HCT116 (cell line): ENCODE measurements around the gene CEACAM19. TPM values are rescaled to one million over a fixed set of nuclear protein-coding genes. Genes with fewer than 3 reads are reported as not detected.

Source experiments
- ATAC-seq: fragments of 200-7000 bp; cut with Tn5 transposase; 2 replicates; pipeline ENCODE4 v1.9.1; 2020; ENCODE audit warnings: mild to moderate bottlenecking, moderate library complexity
- BruUV-seq: library from RNA; stranded (reverse); fragments of 400-500 nt; replicated peaks from 2 replicates; lab custom pipeline; 2021; lab: Mats Ljungman, UMichigan
- CTCF ChIA-PET: fragments of 300-600 bp; sonication (Branson Sonifier 250); formaldehyde crosslinking; loops from one replicate; lab custom pipeline; 2021; ENCODE audit warnings: antibody characterized with exemption; lab: Charles Lee
- POLR2A ChIA-PET: fragments of 300-600, 350-600 bp; sonication (Branson Sonifier 250); formaldehyde crosslinking; loops from one replicate; lab custom pipeline; 2021; ENCODE audit warnings: antibody characterized with exemption; lab: Charles Lee
- RAD21 ChIA-PET, 2 experiments: fragments of 300-600 bp; sonication (Branson Sonifier 250); formaldehyde crosslinking; loops; one replicate each; lab custom pipeline; 2023; ENCODE audit warnings: low total read pairs in 2 of 2; ENCODE audit not compliant: uncharacterized antibody in 2 of 2, unreplicated experiment in 2 of 2, low non-redundant PET in 1 of 2; lab: Charles Lee
- DNase-seq: peaks from one replicate; pipeline ENCODE4 v3.0.0-alpha.2; 2010; ENCODE audit warnings: low read depth, low spot score
- H2AFZ ChIP-seq: fragments of 200-600 bp; shearing (Covaris generic), sonication (generic); 2 replicates; pipeline ENCODE4 v1.6.1; 2017; ENCODE audit warnings: low read depth, mixed run types, mixed read lengths, antibody characterized with exemption, low read length; ENCODE audit not compliant: poor library complexity, severe bottlenecking
- H3K27ac ChIP-seq: 2 replicates; pipeline ENCODE4 v1.5.1; 2012; ENCODE audit warnings: low read depth, low read length
- H3K27me3 ChIP-seq: fragments of 200-600 bp; sonication (generic); 2 replicates; pipeline ENCODE4 v1.6.1; 2016; ENCODE audit warnings: mixed run types, low read length, mixed read lengths; ENCODE audit not compliant: insufficient read depth
- H3K36me3 ChIP-seq, 2 experiments: fragments of 200-500 bp in 1 of 2; fragments of 200-600 bp in 1 of 2; sonication (Bioruptor generic) in 1 of 2; sonication (generic) in 1 of 2; 2 replicates each; pipeline versions ENCODE4 v1.5.1 to v1.6.1; 2014 to 2016; ENCODE audit warnings: low read length in 2 of 2, inconsistent platforms in 1 of 2, mixed read lengths in 1 of 2, mixed run types in 1 of 2; ENCODE audit not compliant: insufficient read depth in 2 of 2, control insufficient read depth in 1 of 2
- H3K4me1 ChIP-seq, 2 experiments: fragments of 200-600 bp in 1 of 2; sonication (generic) in 1 of 2; 2 replicates each; pipeline versions ENCODE4 v1.5.1 to v1.6.1; 2012 to 2017; ENCODE audit warnings: low read length in 2 of 2, inconsistent platforms in 1 of 2, mild to moderate bottlenecking in 1 of 2, mixed read lengths in 1 of 2, mixed run types in 1 of 2, moderate library complexity in 1 of 2; ENCODE audit not compliant: insufficient read depth in 2 of 2, control insufficient read depth in 1 of 2
- H3K4me2 ChIP-seq: fragments of 200-600 bp; sonication (generic); 2 replicates; pipeline ENCODE4 v1.6.1; 2017; ENCODE audit warnings: mixed run types, low read length, mixed read lengths
- H3K4me3 ChIP-seq, 2 experiments: fragments of 200-600 bp in 1 of 2; sonication (generic) in 1 of 2; replicated peaks in 1 of 2; 2 replicates each; pipeline ENCODE4 v1.5.1; 2011 to 2016; ENCODE audit warnings: low read length in 2 of 2, control low read depth in 1 of 2, low read depth in 1 of 2, mild to moderate bottlenecking in 1 of 2, mixed read lengths in 1 of 2, mixed run types in 1 of 2
- H3K79me2 ChIP-seq: fragments of 200-600 bp; sonication (generic); 2 replicates; pipeline ENCODE4 v1.6.1; 2017; ENCODE audit warnings: mild to moderate bottlenecking, mixed run types, low read length, moderate library complexity, mixed read lengths; ENCODE audit not compliant: insufficient read depth
- H3K9ac ChIP-seq: fragments of 200-600 bp; sonication (generic); 2 replicates; pipeline ENCODE4 v1.6.1; 2016; ENCODE audit warnings: low read length, mixed read lengths
- H3K9me2 ChIP-seq: fragments of 200-600 bp; sonication (generic), shearing (Covaris generic); 2 replicates; pipeline ENCODE4 v1.6.1; 2017; ENCODE audit warnings: mixed run types, mild to moderate bottlenecking, moderate library complexity; ENCODE audit not compliant: insufficient read depth
- H3K9me3 ChIP-seq, 2 experiments: fragments of 200-500 bp in 1 of 2; fragments of 200-600 bp in 1 of 2; sonication (Bioruptor generic) in 1 of 2; sonication (generic) in 1 of 2; 2 replicates each; pipeline ENCODE4 v1.6.1; 2014 to 2017; ENCODE audit warnings: low read length in 2 of 2, mixed read lengths in 2 of 2, inconsistent platforms in 1 of 2, low read depth in 1 of 2, mild to moderate bottlenecking in 1 of 2, mixed run types in 1 of 2, moderate library complexity in 1 of 2; ENCODE audit not compliant: control insufficient read depth in 1 of 2, insufficient read depth in 1 of 2
- H4K20me1 ChIP-seq: fragments of 200-600 bp; sonication (generic), shearing (Covaris generic); 2 replicates; pipeline ENCODE4 v1.6.1; 2017; ENCODE audit warnings: mixed run types, mild to moderate bottlenecking, moderate library complexity; ENCODE audit not compliant: insufficient read depth
- CBX3 ChIP-seq: IDR thresholded peaks from 2 replicates; pipeline ENCODE4 v1.6.1; 2012; ENCODE audit warnings: low read depth
- CTCF ChIP-seq, 3 experiments: fragments of 200-600 bp in 1 of 3; sonication (generic) in 1 of 3; IDR thresholded peaks in 2 of 3; conservative IDR thresholded peaks in 1 of 3; 2 replicates each; pipeline ENCODE4 v1.5.1; 2012 to 2017; ENCODE audit warnings: low read depth in 2 of 3, low read length in 2 of 3, antibody characterized with exemption in 1 of 3, borderline replicate concordance in 1 of 3, control low read depth in 1 of 3, mild to moderate bottlenecking in 1 of 3, mixed read lengths in 1 of 3, mixed run types in 1 of 3, moderate library complexity in 1 of 3; ENCODE audit not compliant: insufficient read depth in 1 of 3
- ELF1 ChIP-seq: IDR thresholded peaks from 2 replicates; pipeline ENCODE4 v1.6.1; 2012; ENCODE audit warnings: low read depth, borderline replicate concordance
- EZH2phosphoT487 ChIP-seq: fragments of 200-600 bp; IDR thresholded peaks from 2 replicates; pipeline ENCODE4 v1.6.1; 2018; ENCODE audit warnings: antibody characterized with exemption, borderline replicate concordance
- FOSL1 ChIP-seq: IDR thresholded peaks from 2 replicates; pipeline ENCODE4 v1.6.1; 2012; ENCODE audit warnings: low read depth
- JUND ChIP-seq: IDR thresholded peaks from 2 replicates; pipeline ENCODE4 v1.6.1; 2012
- POLR2AphosphoS5 ChIP-seq: IDR thresholded peaks from 2 replicates; pipeline ENCODE4 v1.6.1; 2011; ENCODE audit warnings: mild to moderate bottlenecking, low read depth, low read length, moderate library complexity
- RAD21 ChIP-seq: IDR thresholded peaks from 2 replicates; pipeline ENCODE4 v1.6.1; 2012; ENCODE audit warnings: low read depth, mild to moderate bottlenecking
- REST ChIP-seq: IDR thresholded peaks from 2 replicates; pipeline ENCODE4 v1.6.1; 2012; ENCODE audit warnings: low read depth
- SIN3A ChIP-seq: IDR thresholded peaks from 2 replicates; pipeline ENCODE4 v1.6.1; 2012; ENCODE audit warnings: low read depth
- SP1 ChIP-seq: IDR thresholded peaks from 2 replicates; pipeline ENCODE4 v1.6.1; 2012; ENCODE audit warnings: low read depth
- SRF ChIP-seq: IDR thresholded peaks from 2 replicates; pipeline ENCODE4 v1.6.1; 2012; ENCODE audit warnings: low read depth
- TCF7L2 ChIP-seq: IDR thresholded peaks from 2 replicates; pipeline ENCODE4 v1.7.0; 2011; ENCODE audit warnings: borderline replicate concordance, inconsistent platforms; ENCODE audit not compliant: insufficient read depth, insufficient read length; ENCODE audit errors: extremely low read depth
- YY1 ChIP-seq: IDR thresholded peaks from 2 replicates; pipeline ENCODE4 v1.6.1; 2011; ENCODE audit warnings: low read length, low read depth, moderate library complexity, mild to moderate bottlenecking; ENCODE audit not compliant: insufficient replicate concordance; ENCODE audit errors: extremely low read depth
- ZBTB33 ChIP-seq: IDR thresholded peaks from 2 replicates; pipeline ENCODE4 v1.6.1; 2011; ENCODE audit warnings: mild to moderate bottlenecking, low read length, moderate library complexity; ENCODE audit not compliant: insufficient replicate concordance; ENCODE audit errors: extremely low read depth
- ZFX ChIP-seq: fragments of 450-650 bp; IDR thresholded peaks from 2 replicates; pipeline ENCODE4 v1.6.1; 2017
- intact Hi-C: fragments of 100-400 bp; cut with micrococcal nuclease; formaldehyde crosslinking; loops from 2 replicates; pipeline ENCODE4 v1.10.0; 2022
- total RNA-seq: library from RNA; stranded (reverse); gene quantifications from one replicate; pipeline ENCODE4 v1.2.1, GENCODE V29; 2021; ENCODE audit not compliant: unreplicated experiment
- TF ChIP-seq, protein P1 (sequence below): IDR thresholded peaks from 2 replicates; pipeline ENCODE4 v1.6.1; 2012
- TF ChIP-seq, protein P2 (sequence below): IDR thresholded peaks from 2 replicates; pipeline ENCODE4 v1.6.1; 2012

CEACAM19 gene
- total RNA-seq, 1 experiment from 2014 or later, result 4.0 TPM

DNA sequence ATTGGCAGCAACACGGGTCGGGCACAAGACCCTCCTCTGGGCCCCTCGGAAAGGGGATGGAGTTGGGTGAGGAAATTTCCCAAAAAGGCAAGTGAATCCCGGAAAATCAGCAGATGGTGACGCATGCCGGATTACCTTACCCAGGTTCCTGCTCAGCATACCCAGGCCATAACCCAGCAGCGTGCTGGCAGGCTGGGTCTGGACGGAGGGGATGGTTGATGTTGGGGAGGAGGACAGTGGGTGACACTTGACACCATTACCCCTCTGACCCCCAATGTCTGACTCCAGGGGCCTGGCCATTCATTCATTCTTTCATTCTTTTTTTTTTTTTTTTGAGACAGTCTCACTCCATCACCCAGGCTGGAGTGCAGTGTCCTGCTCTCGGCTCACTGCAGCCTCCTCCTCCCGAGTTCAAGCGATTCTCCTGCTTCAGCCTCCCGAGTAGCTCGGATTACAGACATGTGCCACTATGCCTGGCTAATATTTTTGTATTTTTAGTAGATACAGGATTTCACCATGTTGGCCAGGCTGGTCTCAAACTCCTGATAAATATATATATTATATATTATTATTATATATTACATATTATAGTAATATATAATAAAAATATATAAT is 26.8 kb upstream of the CEACAM19 start:
- H3K27me3 ChIP-seq, result no peaks in the 10 kb centered on the region
- CTCF ChIA-PET, result interaction anchor here (1.3 to 2.1 kb wide), 2 partner anchors 9 to 74 kb away, joined by 4 to 7 read pairs; no protein-coding TSS in a partner anchor
- BruUV-seq, result TSS peak; percentile 68
- peak overlapping the region; percentile 98 for H3K27ac ChIP-seq
- H3K9ac ChIP-seq, result peak overlapping the region; percentile 86
- H2AFZ ChIP-seq, result no peak overlapping the region
- peak overlapping the region; percentile 96 for H3K4me2 ChIP-seq
- peaks cover 5% of the 10 kb centered on the region; the same call in 1 of the 2 replicates for H4K20me1 ChIP-seq
- no peaks in the 10 kb centered on the region for H3K9me3 ChIP-seq
- peaks cover 51% of the 10 kb centered on the region for H3K79me2 ChIP-seq
- peak; percentile 68 for ATAC-seq
- H3K36me3 ChIP-seq, result peaks cover 12 to 28% of the 10 kb centered on the region in 2 experiments; a peak in 3 of 4 replicates
- POLR2A ChIA-PET, result interaction anchor here (0.6 to 2.5 kb wide), 10 partner anchors 7 to 879 kb away, joined by 3 to 16 read pairs (median 3); no protein-coding TSS in a partner anchor
- H3K4me3 ChIP-seq, result peak overlapping the region; percentile 82 to 91
- H3K9me2 ChIP-seq, result no peaks in the 10 kb centered on the region
- H3K4me1 ChIP-seq, result peaks cover 4 to 7% of the 10 kb centered on the region in 2 experiments; a peak in 3 of 4 replicates
- RAD21 ChIA-PET, result interaction anchor here in 1 of 2 experiments (1.2 kb wide), 1 partner anchor 13 kb away, joined by 3 read pairs; no protein-coding TSS in a partner anchor
- no peak for DNase-seq
- intact Hi-C loops, result loop anchor here (5.0 kb wide), 1 partner anchor 57 kb away; no protein-coding TSS in a partner anchor
- TF ChIP-seq ZBTB33, result no peak
- no peak for TF ChIP-seq CBX3
- no peak for TF ChIP-seq ZFX
- TF ChIP-seq TCF7L2, result no peak
- TF ChIP-seq, protein P1, sequence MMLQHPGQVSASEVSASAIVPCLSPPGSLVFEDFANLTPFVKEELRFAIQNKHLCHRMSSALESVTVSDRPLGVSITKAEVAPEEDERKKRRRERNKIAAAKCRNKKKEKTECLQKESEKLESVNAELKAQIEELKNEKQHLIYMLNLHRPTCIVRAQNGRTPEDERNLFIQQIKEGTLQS, result no peak
- peak; percentile 39; the same call in 1 of the 2 replicates for TF ChIP-seq POLR2AphosphoS5
- TF ChIP-seq FOSL1, result no peak
- TF ChIP-seq REST, result no peak
- TF ChIP-seq, protein P2, sequence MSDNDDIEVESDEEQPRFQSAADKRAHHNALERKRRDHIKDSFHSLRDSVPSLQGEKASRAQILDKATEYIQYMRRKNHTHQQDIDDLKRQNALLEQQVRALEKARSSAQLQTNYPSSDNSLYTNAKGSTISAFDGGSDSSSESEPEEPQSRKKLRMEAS, result peak; percentile 62; the same call in 1 of the 2 replicates
- TF ChIP-seq SP1, result no peak
- TF ChIP-seq SRF, result peak; percentile 61; the same call in 1 of the 2 replicates
- TF ChIP-seq CTCF (IDR thresholded peaks at IDR 0.05 in 2 of 3, conservative IDR thresholded peaks at IDR 0.05 in 1 of 3; ENCODE audit: borderline replicate concordance in 1 of 3, insufficient read depth in 1 of 3, low read depth in 2 of 3, low read length in 2 of 3), result no peak
- TF ChIP-seq JUND, result no peak
- TF ChIP-seq EZH2phosphoT487, result no peak
- no peak for TF ChIP-seq ELF1
- no peak for TF ChIP-seq YY1
- TF ChIP-seq RAD21, result no peak
- no peak for TF ChIP-seq SIN3A
